ENCODE measurements around the gene ARL15.

- TF ChIP-seq CTCF (IDR thresholded peaks at IDR 0.05) (no peak), POLR2AphosphoS5 (IDR thresholded peaks at IDR 0.05) (no peak), POLR2A (IDR thresholded peaks at IDR 0.05) (no peak)
These were observed 82.6 kb downstream of the ARL15 start for GRCh38 chr5:54227759-54228158.
